Hepatocyte (in vitro differentiated cells): Measurements from ENCODE around the gene PEX13.

Experiments
- CTCF ChIP-seq: fragments of 200-600 bp; sonication (generic); IDR thresholded peaks from 2 replicates; pipeline ENCODE4 v1.5.1; 2016; ENCODE audit warnings: antibody characterized with exemption, mild to moderate bottlenecking; ENCODE audit not compliant: poor library complexity
- EZH2 ChIP-seq: fragments of 200-600 bp; sonication (generic); IDR thresholded peaks from 2 replicates; pipeline ENCODE4 v1.6.1; 2016; ENCODE audit warnings: antibody characterized with exemption, mild to moderate bottlenecking, borderline replicate concordance

- TF ChIP-seq CTCF (no peak), EZH2 (no peak)
These were observed 38.3 kb upstream of the PEX13 start for GRCh38 chr2:60979231-60979630.
